Measurements from ENCODE around the gene HOXB9. TPM values are rescaled to one million over a fixed set of nuclear protein-coding genes. Genes with fewer than 3 reads are reported as not detected.

Gene HOXB9
- total RNA-seq, 2 experiments from 2014 or later = 8.4 to 19.6 TPM

GRCh38 chr17:48609759-48610281 is 16.3 kb downstream of the HOXB9 start:
- Mint-ChIP-seq H3K27me3 (peaks cover 79% of the 10 kb centered on the region), H3K4me1 (peaks cover 36% of the 10 kb centered on the region), H3K9me3 (ENCODE audit: low read depth) (no peaks in the 10 kb centered on the region), H3K27ac (no peak overlapping the region), H3K36me3 (peaks cover 2% of the 10 kb centered on the region), H3K4me3 (peak overlapping the region; percentile 81)
- ATAC-seq (no peak), DNase-seq (no peak)
- CTCF ChIA-PET = interaction anchor here (0.6 to 4.8 kb wide), 13 partner anchors 9 to 639 kb away, joined by 3 to 40 read pairs (median 3); partner anchors contain the start of genes CDK5RAP3 and HOXB5

DNA sequence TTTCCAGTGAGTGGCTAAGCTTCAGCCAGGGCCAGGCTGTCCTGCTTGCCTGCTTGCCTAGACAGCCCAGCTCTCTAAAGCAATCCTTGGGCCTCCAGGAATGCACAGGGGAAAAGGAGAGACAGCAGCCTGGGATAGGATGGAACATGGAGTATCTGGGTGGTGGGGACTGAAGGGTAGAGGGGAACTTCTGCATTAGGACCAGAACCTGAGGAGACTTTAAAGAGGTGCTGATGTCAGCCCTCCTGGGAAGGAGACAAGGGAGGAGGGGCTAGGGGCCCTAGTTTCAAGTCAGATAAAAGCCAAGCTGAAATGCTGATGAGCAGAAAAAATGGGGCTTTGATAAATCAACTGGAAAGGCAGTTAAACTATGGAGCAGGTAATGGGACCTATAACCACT is 17.1 kb downstream of the HOXB9 start:
- CTCF ChIA-PET = interaction anchor here (1.0 to 4.8 kb wide), 9 partner anchors 8 to 638 kb away, joined by 3 to 40 read pairs (median 5); partner anchors contain the start of genes CDK5RAP3 and HOXB5
- Mint-ChIP-seq H3K4me3 (peak overlapping the region; percentile 3), H3K27ac (no peak overlapping the region), H3K36me3 (peaks cover 2% of the 10 kb centered on the region), H3K4me1 (peaks cover 39% of the 10 kb centered on the region), H3K9me3 (ENCODE audit: low read depth) (no peaks in the 10 kb centered on the region), H3K27me3 (peaks cover 79% of the 10 kb centered on the region)
- ATAC-seq (no peak), DNase-seq (no peak)

DNA sequence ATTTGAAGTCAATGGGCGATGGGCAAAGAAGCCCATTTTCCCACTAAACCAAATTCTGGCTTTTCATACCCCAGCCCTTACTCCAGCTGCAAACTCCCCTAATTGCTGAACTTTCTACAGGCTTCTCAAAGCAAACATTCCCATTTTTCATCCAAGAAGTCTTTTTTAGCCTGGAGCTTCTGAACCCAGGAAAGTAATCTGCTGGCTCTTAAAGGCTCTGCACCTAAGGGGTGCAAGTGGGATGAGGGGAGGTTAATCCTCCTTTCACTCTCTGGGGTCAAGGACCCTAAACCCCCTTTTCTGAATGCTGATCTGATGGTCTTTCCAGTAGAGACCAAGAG is 17.7 kb downstream of the HOXB9 start:
- peaks cover 2% of the 10 kb centered on the region for H3K36me3 Mint-ChIP-seq
- H3K9me3 Mint-ChIP-seq (ENCODE audit: low read depth) = no peaks in the 10 kb centered on the region
- CTCF ChIA-PET = interaction anchor here (1.7 to 4.8 kb wide), 3 partner anchors 14 to 116 kb away, joined by 5 to 40 read pairs (median 8); partner anchors contain the start of gene HOXB5
- no peak for ATAC-seq
- H3K4me3 Mint-ChIP-seq = no peak overlapping the region
- H3K4me1 Mint-ChIP-seq = peaks cover 38% of the 10 kb centered on the region
- peaks cover 79% of the 10 kb centered on the region for H3K27me3 Mint-ChIP-seq
- no peak overlapping the region for H3K27ac Mint-ChIP-seq
- no peak for DNase-seq

- Mint-ChIP-seq H3K27ac (no peak overlapping the region), H3K4me1 (peaks cover 39% of the 10 kb centered on the region), H3K27me3 (peaks cover 85% of the 10 kb centered on the region), H3K36me3 (no peaks in the 10 kb centered on the region), H3K9me3 (ENCODE audit: low read depth) (no peaks in the 10 kb centered on the region), H3K4me3 (no peak overlapping the region)
- no peak for DNase-seq
- ATAC-seq = no peak
- CTCF ChIA-PET = interaction anchor here (2.0 to 4.8 kb wide), 2 partner anchors 12 to 29 kb away, joined by 8 to 40 read pairs; partner anchors contain the start of gene HOXB5
Observed at GRCh38 chr17:48606892-48607614, 19.1 kb downstream of the HOXB9 start.

- DNase-seq (no peak), ATAC-seq (no peak)
- CTCF ChIA-PET = interaction anchor here (0.7 to 4.8 kb wide), 3 partner anchors 12 to 30 kb away, joined by 3 to 40 read pairs (median 8); partner anchors contain the start of gene HOXB5
- Mint-ChIP-seq H3K4me3 (no peak overlapping the region), H3K4me1 (peaks cover 42% of the 10 kb centered on the region), H3K27me3 (peaks cover 87% of the 10 kb centered on the region), H3K27ac (no peak overlapping the region), H3K9me3 (ENCODE audit: low read depth) (no peaks in the 10 kb centered on the region), H3K36me3 (no peaks in the 10 kb centered on the region)
Observed at GRCh38 chr17:48605991-48606891, 19.9 kb downstream of the HOXB9 start.

DNA sequence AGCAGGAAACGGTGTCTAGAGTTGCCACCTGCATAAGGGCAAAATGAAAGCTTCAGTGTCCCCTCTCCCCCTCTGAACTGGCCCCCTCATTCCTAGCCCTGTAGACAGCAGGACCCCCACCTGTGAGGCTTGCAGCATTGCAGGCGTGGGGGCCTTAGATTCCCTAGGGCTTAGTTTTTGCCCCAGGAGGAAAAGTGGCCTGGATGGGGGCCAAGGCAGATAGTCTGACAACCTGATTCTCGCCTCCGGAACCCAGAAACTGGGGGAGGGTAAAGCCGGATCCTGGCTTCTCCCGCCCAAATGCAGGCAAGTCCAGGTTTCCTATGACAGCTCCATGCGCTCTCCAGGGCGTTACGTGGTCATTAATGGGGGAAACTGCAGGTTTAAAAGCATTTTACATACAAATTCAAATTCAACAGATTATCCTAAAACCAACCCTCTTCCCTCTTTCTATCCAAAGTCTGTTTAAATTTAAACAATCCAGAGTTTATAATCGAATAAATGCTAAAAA is 20.7 kb downstream of the HOXB9 start:
- Mint-ChIP-seq H3K27ac (no peak overlapping the region), H3K9me3 (ENCODE audit: low read depth) (no peaks in the 10 kb centered on the region), H3K4me1 (peaks cover 37% of the 10 kb centered on the region), H3K27me3 (peaks cover 89% of the 10 kb centered on the region), H3K36me3 (no peaks in the 10 kb centered on the region), H3K4me3 (no peak overlapping the region)
- CTCF ChIA-PET = interaction anchor here (0.8 kb wide), 1 partner anchor 17 kb away, joined by 4 read pairs; no protein-coding TSS in a partner anchor
- no peak for DNase-seq
- ATAC-seq = no peak

DNA sequence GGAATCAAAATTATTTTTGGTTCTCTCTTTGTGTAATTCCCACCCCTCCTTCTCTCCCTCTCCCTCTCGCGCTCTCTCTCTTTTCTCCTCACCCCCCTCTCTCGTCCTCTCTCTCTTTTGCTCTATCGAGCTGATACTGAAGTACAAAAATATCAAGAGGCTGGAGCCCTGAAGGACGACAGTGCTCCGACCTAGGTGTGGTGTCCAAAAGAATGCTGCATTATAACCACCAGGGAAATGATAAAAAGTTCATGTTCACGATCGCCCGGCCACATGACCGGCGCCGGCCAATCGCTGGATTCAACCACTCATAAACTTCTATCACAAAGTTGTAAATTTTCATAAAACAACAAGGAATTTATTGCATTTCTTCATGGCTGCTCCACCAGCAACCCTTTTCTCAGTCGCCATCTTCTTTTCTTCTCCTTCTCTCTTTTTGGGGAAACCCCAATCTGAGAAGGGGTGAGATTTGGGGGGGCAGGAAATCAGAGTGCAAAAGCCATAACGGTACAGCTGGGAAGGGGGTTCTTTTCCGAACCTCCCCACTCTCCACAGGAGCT is 21.3 kb downstream of the HOXB9 start, which contains the start of gene HOXB6:
Gene HOXB6, minus strand, starts transcription at position 217 of the 560 bp plus-strand sequence. CDS start 6,836 bp downstream, outside the sequence.
- Mint-ChIP-seq H3K27ac (no peak within 1 kb of the TSS), H3K9me3 (ENCODE audit: low read depth) (no peaks in the 10 kb centered on the region), H3K4me3 (peak within 1 kb of the TSS; percentile 22), H3K27me3 (peaks cover 95% of the 10 kb centered on the region), H3K36me3 (no peaks in the 10 kb centered on the region), H3K4me1 (peaks cover 37% of the 10 kb centered on the region)
- ATAC-seq = no peak
- CTCF ChIA-PET = interaction anchor here (0.8 kb wide), 1 partner anchor 17 kb away, joined by 4 read pairs; no protein-coding TSS in a partner anchor
- DNase-seq = no peak

GRCh38 chr17:48603959-48604769 is 22.0 kb downstream of the HOXB9 start:
- Mint-ChIP-seq H3K4me1 (peaks cover 37% of the 10 kb centered on the region), H3K9me3 (ENCODE audit: low read depth) (no peaks in the 10 kb centered on the region), H3K27me3 (peaks cover 95% of the 10 kb centered on the region), H3K27ac (no peak overlapping the region), H3K4me3 (peak overlapping the region; percentile 22), H3K36me3 (no peaks in the 10 kb centered on the region)
- CTCF ChIA-PET = interaction anchor here (0.7 to 0.8 kb wide), 3 partner anchors 11 to 16 kb away, joined by 3 to 4 read pairs (median 3); partner anchors contain the start of gene HOXB3
- DNase-seq = no peak
- no peak for ATAC-seq

DNA sequence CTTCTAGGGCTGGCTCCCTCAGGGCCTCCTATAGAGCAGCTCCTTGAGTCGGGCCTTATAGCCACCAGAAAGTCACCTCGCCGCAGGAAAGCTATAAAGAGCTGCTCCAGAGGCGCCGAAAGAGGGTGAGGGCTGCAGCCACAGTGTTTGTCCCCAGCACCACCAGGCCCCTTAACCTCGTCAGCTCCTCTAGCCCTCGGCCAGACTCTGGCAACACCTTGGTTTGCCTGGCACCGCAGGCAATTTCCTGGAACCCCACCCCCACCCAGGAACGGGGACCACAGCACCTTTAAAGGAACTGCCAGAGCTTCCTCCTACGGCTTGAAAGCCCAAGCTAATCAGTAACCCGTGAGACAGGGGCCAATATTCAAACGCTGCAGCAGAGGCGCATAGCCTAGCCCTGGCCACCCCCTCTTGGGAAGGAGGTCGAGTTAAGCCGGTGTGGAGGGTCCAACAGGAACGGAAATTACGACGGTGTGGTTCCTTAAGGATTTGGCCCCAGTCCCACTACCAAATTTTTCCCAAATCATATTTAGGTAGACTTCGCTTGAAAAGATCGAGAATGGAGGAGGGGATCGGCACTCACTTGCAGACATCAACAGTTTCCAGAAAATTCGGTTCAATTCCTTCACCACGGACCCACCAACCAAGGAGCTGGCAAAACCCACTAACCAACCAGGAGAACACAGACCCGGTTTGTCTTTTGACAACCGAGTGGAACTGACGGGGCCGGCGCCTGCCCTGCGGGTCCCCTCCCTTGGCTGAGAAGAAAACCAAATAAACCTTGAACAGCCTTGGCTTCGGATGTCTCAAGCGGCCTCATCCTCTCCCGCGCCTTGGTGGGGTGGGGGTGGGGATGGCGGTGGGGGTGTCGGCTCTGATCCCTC is 24.4 kb downstream of the HOXB9 start:
- ATAC-seq = no peak

DNA sequence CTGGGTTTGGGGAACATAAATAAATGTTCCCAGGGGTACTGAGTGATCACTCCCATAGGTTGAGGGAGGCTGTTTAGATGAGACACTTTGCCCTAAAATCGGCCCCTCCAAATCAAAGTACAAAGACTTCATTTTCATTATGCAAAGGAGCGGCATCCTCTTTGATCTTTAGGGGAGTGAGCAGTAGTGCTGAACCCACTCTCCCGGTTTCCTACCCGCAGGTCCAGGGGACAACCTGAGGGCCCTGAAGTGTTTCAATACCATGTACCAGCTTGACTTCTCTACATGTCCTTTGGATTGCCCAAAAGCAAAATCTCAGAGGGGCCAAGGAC is 25.0 kb downstream of the HOXB9 start:
- H3K36me3 Mint-ChIP-seq = no peaks in the 10 kb centered on the region
- CTCF ChIA-PET = interaction anchor here (0.9 to 2.6 kb wide), 10 partner anchors 9 to 583 kb away, joined by 3 to 11 read pairs (median 4); partner anchors contain the start of gene PRAC2
- no peak overlapping the region for H3K27ac Mint-ChIP-seq
- no peaks in the 10 kb centered on the region for H3K9me3 Mint-ChIP-seq (ENCODE audit: low read depth)
- DNase-seq (no peak), ATAC-seq (no peak)
- peaks cover 96% of the 10 kb centered on the region for H3K27me3 Mint-ChIP-seq
- no peak overlapping the region for H3K4me3 Mint-ChIP-seq
- H3K4me1 Mint-ChIP-seq = peaks cover 51% of the 10 kb centered on the region

More for the DNA sequence above, 24.4 kb downstream of the HOXB9 start:
- Mint-ChIP-seq H3K27ac (no peak overlapping the region), H3K4me1 (peaks cover 45% of the 10 kb centered on the region), H3K9me3 (ENCODE audit: low read depth) (no peaks in the 10 kb centered on the region), H3K36me3 (no peaks in the 10 kb centered on the region), H3K27me3 (peaks cover 96% of the 10 kb centered on the region), H3K4me3 (no peak overlapping the region)
- CTCF ChIA-PET = interaction anchor here (0.6 to 2.6 kb wide), 14 partner anchors 8 to 734 kb away, joined by 3 to 11 read pairs (median 4); partner anchors contain the start of gene PRAC2
- DNase-seq = no peak

All from activated CD8-positive, alpha-beta memory T cell treated with anti-CD3 and anti-CD28 coated beads, Interleukin-2, amount 10 ng/mL, durations not matched to agents 7 days and 5 days (primary cell).